HG02938 (cell line): ENCODE measurements around the gene ELMO1.
A peak's percentile ranks its signal among the peaks of the same experiment; 100 is the strongest.

ENCODE experiments used
- ATAC-seq: cut with Tn5 transposase; IDR thresholded peaks from one replicate; pipeline ENCODE4 v1.9.1; 2021; ENCODE audit warnings: mild to moderate bottlenecking, moderate library complexity; ENCODE audit not compliant: unreplicated experiment

Gene ELMO1

GRCh38 chr7:37201003-37201875 lies 247.4 kb downstream of the ELMO1 start:
- peak; percentile 56 for ATAC-seq

GRCh38 chr7:37198906-37199485 lies 249.7 kb downstream of the ELMO1 start:
- peak; percentile 59 for ATAC-seq

GRCh38 chr7:37198041-37198905 lies 250.4 kb downstream of the ELMO1 start:
- no peak for ATAC-seq

- no peak for ATAC-seq
Observed at GRCh38 chr7:37197108-37197507, 251.6 kb downstream of the ELMO1 start.

- ATAC-seq = no peak
Observed at GRCh38 chr7:37196676-37197075, 252.0 kb downstream of the ELMO1 start.

- no peak for ATAC-seq
Observed at GRCh38 chr7:37195388-37195787, 253.3 kb downstream of the ELMO1 start.

- ATAC-seq = no peak
Observed at GRCh38 chr7:37194943-37195342, 253.7 kb downstream of the ELMO1 start.

GRCh38 chr7:37193775-37194135 lies 254.9 kb downstream of the ELMO1 start:
- ATAC-seq = no peak

- no peak for ATAC-seq
Observed at GRCh38 chr7:37193087-37193774, 255.4 kb downstream of the ELMO1 start.

- no peak for ATAC-seq
Observed at GRCh38 chr7:37191797-37192196, 256.9 kb downstream of the ELMO1 start.

- no peak for ATAC-seq
Observed at GRCh38 chr7:37187179-37187578, 261.5 kb downstream of the ELMO1 start.

- no peak for ATAC-seq
Observed at GRCh38 chr7:37186753-37187152, 261.9 kb downstream of the ELMO1 start.

GRCh38 chr7:37181550-37181932 lies 267.1 kb downstream of the ELMO1 start:
- no peak for ATAC-seq

GRCh38 chr7:37180828-37181549 lies 267.7 kb downstream of the ELMO1 start:
- ATAC-seq = no peak

GRCh38 chr7:37176079-37176478 lies 272.6 kb downstream of the ELMO1 start:
- no peak for ATAC-seq

- ATAC-seq = no peak
Observed at GRCh38 chr7:37174460-37174859, 274.2 kb downstream of the ELMO1 start.

- ATAC-seq = no peak
Observed at GRCh38 chr7:37173670-37174069, 275.0 kb downstream of the ELMO1 start.

GRCh38 chr7:37162106-37162505 lies 286.6 kb downstream of the ELMO1 start:
- no peak for ATAC-seq

GRCh38 chr7:37160656-37161055 lies 288.0 kb downstream of the ELMO1 start:
- ATAC-seq = no peak

- ATAC-seq = no peak
Observed at GRCh38 chr7:37153376-37153775, 295.3 kb downstream of the ELMO1 start.
